Renal cortex interstitium (tissue), 11 donors: ENCODE data around the gene SRP9. TPM values are rescaled to one million over a fixed set of nuclear protein-coding genes. Genes with fewer than 3 reads are reported as not detected.
"Not testable (repeated sequence)": the region's sequence is repeated elsewhere in the genome, so short reads cannot be mapped to it uniquely, and the experiment has no call there.

ENCODE experiments used
- DNase-seq, 11 donors: peaks; one replicate each; pipeline ENCODE4 v3.0.0-alpha.2; 2013; ENCODE audit warnings: low read depth in 9 of 11, low spot score in 4 of 11; ENCODE audit errors: extremely low read depth in 1 of 11
- polyA plus RNA-seq, 3 donors: library from polyadenylated mRNA; unstranded; fragments of 120-200 nt; gene quantifications; one replicate each; pipeline ENCODE4 v1.2.1, GENCODE V29; 2013; ENCODE audit not compliant: insufficient read length in 3 of 3

Gene SRP9
- polyA plus RNA-seq, 3 donors, result 397 to 497 (median 435) TPM

- DNase-seq, result peak in 1 of 11 donors; percentile 46
Observed at GRCh38 chr1:225767634-225768540, 9.7 kb upstream of the SRP9 start.

GRCh38 chr1:225768662-225769426 is 8.8 kb upstream of the SRP9 start:
- DNase-seq, result no peak

DNA sequence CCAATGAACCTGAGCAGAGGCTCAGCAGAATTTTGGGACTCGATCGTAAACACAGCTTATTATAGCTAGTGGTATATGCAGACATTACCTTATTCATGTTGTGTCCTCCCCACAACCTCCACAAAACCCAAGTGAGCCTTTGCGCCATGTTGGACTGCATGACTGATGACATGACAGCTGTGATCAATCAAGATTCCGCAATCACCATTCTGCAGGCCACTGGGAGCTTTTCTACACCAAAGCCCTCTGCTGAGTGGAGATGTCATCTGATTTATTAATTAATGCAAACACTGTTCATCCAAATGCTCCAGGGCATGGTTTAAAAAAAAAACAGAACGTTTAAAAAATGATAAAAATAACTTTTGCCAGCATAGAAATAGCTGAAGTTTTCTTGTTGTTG is 7.9 kb upstream of the SRP9 start:
- DNase-seq, result no peak

DNA sequence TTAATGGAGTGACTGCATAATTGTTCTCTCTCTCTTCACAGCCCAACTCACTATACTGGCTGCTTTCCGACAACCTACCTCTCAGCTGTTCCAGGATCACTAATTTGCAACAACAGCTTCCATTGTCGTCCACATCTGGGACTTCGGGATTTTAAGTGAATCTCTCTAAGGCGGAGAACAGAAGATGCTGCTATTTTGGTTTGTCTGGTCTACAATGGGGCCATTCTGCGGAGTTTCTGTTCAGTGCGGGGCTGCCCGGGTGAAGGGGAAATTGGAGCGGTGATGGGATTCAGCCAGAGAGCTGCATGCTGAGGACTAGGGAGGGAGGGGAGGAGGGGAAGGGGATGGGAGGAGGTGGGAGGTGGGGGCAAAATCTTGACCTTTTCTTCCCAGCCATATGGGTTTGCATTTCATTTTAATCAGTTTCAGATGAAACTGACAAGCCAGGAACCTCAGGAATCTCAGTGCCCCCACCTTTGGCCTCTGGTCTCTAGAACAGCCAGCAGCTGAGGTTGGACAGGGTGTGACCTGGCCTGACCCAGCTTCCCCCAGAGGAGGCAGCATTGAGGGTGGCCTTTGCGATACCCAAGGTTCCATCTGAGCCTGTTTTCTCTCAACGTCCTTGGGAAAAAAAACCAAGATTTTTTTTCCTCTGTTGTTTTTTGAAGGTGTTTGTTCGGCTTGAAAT is 6.9 kb upstream of the SRP9 start:
- DNase-seq, result no peak

DNA sequence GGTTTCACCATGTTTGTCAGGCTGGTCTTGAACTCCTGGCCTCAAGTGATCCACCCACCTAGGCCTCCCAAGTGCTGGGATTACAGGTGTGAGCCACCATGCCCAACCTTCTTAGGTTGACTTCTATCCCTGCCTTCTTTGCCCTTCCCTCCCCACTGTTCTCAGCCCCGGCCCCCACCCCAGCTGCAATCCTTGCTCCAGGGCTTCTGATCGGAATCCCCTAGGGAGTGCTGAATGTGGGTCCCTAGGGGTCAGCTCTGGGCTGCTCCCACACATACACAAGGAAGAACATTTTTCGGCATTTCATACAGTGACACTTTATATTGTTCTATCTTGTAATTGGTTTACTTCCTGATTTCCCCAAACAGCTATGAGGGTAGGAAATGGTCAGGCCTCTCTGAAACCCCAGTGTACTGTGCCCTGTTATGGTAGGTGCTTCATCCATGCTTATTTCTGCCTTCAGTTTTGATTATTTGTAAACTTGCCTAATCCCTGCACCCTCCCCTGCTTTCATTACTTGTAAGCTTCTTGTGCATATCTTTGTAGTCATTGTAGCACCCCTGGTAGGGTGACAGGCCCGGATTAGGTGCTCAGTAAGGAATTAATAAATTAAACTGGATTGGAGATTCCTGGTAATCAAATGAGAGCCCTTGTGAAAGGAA is 5.8 kb upstream of the SRP9 start:
- no peak for DNase-seq

GRCh38 chr1:225772323-225772768 is 5.3 kb upstream of the SRP9 start:
- DNase-seq, result peak in 10 of 11 donors; percentile 75 to 91 (median 82)

DNA sequence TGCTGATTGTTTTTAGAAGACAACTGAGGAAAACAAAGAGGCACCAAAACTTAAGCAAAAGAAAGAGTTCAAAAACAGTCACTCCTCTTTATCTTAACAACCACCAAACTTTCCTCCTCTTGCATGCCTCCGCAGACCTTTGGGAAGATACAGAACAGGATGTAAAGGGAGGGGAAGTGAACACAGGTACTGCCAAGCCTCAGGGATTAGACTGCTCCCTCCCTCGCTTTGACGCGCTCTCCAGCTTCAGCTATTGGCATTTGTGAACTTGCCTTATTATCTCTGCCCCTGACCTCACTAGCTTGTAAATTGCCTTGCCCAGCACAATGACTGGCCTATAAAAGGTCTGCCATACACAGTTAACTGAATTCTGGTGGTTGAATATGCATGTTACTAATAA is 4.8 kb upstream of the SRP9 start:
- no peak for DNase-seq

DNA sequence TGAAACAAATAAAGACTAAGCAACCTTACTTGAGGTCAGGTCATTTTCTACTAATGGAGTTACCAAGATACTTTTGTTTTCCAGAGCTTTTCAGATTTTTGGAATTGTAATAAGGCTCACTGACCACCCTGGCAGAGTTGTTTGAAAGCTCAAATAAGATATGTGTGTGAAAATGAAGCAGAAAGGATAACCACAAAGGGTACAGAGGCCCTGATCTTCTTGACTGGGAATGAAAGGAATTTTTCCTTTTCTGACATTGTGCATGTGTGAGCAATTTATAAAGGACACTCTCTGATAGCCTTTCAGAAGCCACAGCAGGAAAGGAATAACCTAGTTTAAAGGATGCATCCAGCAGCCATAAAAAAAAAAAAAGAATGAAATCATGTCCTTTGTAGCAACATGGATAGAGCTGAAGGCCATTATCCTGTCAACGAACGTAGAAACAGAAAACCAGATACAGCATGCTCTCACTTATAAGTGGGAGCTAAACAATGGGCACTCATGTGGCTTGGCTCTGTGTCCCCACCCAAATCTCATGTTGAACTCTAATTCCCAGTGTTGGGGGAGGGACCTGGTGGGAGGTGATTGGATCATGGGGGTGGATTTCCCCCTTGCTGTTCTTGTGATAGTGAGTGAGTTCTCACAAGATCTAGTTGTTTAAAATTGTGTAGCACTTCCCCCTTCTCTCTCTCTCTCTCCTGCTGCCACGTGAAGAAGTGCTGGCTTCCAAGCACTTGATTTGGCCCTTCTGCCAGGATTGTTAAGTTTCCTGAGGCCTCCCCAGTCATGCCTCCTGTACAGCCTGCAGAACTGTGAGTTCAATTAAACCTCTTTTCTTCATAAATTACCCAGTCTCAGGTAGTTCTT is 3.1 kb upstream of the SRP9 start:
- no peak for DNase-seq

DNA sequence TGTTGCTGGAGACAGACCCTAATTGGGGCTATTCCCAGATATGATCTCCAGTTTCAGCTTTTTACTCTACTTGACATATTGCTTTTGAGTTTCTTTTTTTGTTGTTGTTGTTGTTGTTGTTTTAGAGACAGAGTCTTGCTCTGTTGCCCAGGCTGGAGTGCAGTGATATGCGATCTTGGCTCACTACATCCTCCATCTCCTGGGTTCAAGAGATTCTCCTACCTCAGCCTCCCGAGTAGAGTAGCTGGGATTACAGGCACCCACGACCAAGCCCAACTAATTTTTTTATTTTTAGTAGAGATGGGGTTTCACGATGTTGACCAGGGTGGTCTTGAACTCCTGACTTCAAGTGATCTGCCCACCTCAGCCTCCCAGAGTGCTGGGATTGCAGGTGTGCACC is 1.3 kb upstream of the SRP9 start:
- no peak for DNase-seq

- DNase-seq, result no peak
Observed at GRCh38 chr1:225777058-225777582, 506 bp upstream of the SRP9 start.

- DNase-seq, result no peak
Observed at GRCh38 chr1:225778337-225778669, 677 bp downstream of the SRP9 start.

- DNase-seq, result not testable (repeated sequence)
Observed at GRCh38 chr1:225779165-225779564, 1.5 kb downstream of the SRP9 start.

DNA sequence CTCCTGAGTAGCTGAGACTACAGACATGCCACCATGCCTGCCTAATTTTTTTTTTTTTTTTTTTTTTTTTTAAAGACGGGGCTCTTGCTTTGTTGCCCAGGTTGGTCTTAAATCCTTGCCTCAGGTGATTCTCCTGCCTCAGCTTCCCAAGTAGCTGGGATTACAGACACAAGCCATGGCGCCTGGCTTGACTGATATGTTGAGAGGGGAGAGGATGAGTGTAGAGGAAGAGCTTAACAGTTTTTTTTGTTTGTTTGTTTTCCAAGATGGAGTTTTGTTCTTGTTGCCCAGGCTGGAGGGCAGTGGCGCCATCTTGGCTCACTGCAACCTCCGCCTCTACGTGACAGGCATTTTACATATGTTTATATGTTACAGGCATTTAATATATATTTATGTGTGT is 2.5 kb downstream of the SRP9 start:
- no peak for DNase-seq

- DNase-seq, result no peak
Observed at GRCh38 chr1:225780630-225781029, 3.0 kb downstream of the SRP9 start.

- DNase-seq, result not testable (repeated sequence)
Observed at GRCh38 chr1:225789142-225789541, 11.5 kb downstream of the SRP9 start.

- DNase-seq, result no peak
Observed at GRCh38 chr1:225794954-225795353, 17.3 kb downstream of the SRP9 start.

DNA sequence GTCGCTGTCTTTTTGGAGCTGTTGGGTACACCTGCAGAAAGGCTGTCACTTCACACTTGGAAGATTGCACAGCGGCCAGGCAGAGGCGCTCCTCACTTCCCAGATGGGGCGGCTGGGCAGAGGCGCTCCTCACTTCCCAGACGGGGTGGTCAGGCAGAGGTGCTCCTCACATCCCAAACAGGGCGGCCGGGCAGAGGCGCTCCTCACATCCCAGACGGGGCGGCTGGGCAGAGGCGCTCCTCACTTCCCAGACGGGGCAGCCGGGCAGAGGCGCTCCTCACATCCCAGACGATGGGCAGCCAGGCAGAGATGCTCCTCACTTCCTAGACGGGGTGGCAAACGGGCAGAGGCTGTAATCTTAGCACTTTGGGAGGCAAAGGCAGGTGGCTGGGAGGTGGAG is 18.5 kb downstream of the SRP9 start:
- not testable (repeated sequence) for DNase-seq

DNA sequence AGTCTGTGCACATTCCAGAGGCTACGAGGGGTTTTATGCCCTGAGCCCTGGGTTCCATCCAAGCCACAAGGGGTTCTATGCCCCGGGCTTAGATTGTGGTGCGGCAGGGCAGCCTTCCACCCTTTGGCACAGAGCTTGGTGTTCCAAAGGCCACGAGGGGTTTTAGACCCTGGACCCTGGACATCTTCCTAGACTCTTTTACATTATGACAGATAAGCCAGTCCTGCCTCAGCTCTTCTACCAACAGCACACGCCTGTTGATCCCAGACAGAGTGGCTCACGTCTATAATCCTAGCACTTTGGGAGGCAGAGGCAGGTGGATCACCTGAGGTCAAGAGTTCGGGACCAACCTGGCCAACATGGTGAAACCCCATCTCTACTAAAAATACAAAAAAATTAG is 23.5 kb downstream of the SRP9 start:
- not testable (repeated sequence) for DNase-seq
